Stimulated activated CD4-positive, alpha-beta T cell treated with anti-CD3 and anti-CD28 coated beads, TNF-alpha, amount 100 ng/mL, for 48 hours (primary cell): ENCODE measurements around the gene TNIP2.
"Not testable (repeated sequence)": the region's sequence is repeated elsewhere in the genome, so short reads cannot be mapped to it uniquely, and the experiment has no call there.

Experiments used
- DNase-seq, 3 donors: peaks; one replicate each; pipeline ENCODE4 v3.0.0-alpha.2; 2020; ENCODE audit warnings: low read depth in 3 of 3

TNIP2 gene

DNA sequence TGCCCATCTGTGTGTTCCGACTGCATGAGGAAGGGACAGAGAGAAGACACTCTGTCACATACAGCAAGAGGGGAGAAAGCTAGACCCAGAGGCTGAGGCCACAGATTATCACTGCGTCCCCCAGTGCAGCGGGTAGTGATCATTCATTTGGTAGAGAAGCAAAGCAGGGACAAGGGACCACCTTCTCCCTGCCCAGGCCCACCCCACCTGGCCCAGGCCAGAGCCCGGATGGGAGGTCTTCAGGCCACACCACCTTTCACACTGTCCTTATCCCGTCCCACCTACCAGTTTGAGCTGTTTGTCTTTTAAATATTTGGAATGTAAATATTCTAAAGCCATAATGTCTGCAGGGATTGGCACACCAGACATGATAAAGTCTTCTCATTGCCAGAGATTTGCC, 10.6 kb downstream of the TNIP2 start:
- DNase-seq: no peak

DNA sequence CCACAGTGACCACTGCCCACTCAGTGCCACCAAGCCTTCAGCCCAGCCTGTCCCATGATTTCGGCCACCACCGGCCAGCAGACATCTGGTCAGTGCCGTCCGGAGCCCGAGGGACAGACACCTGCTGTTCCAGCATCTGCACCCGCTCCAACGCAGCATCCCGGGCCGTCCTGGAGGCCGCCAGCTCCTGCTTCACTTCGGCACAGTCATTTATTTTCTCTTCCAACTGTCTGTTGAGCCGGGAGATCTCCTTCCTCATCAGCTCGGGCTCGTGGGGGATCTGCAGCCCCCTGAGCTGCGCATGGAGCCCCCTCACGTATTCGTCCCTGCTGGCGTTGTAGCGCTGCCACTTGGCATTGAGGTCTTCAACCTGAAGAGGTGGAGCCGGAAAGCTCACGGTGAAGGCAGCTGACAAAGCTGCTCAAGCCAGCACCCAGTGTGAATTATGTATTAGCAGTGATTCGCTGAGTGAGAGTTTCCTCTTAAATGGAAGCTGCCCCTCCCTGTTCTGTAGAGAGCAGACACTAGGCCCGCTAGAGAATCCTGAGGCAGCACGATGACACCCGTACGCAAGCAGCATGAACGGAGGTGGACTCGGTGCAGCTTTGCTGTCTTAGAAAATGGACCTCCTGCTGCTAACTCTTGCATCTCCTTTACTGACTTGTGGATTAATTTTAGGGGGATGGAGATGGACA, 11.4 kb downstream of the TNIP2 start:
- no peak for DNase-seq

- no peak for DNase-seq
Observed at GRCh38 chr4:2743518-2744445, 12.4 kb downstream of the TNIP2 start.

DNA sequence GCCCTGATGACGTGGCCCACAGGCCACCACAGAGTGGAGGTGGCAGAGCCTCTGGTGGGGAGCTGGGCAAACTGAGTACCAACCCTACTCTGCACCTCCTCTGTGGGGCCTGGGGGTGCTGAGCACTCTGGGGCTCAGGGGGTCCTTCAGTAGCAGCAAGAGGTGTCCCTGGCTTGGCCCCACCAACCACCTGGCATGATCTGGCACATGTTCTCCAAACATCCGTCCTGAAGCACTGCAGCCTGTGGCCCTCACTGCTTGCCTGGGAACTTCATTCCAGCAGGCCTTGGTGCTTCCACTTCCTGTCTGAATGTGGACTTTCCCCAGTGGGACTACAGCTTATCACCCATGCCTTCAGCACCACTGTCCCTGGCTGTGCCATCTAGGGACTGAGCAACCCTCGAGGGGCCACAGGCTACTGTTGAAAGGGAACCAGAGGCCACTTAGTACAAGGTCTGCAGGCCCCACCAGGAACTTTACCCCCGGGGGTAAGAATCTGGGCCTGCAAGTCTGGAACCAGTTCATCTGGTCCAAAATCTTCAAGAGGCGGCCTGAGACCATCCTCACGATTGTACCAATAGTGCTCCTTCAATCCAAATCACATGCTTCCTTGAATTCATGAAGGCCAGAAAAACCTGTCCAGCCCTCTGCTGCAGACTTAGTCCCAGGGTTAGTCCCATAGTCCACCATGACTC, 13.2 kb downstream of the TNIP2 start:
- DNase-seq: no peak

DNA sequence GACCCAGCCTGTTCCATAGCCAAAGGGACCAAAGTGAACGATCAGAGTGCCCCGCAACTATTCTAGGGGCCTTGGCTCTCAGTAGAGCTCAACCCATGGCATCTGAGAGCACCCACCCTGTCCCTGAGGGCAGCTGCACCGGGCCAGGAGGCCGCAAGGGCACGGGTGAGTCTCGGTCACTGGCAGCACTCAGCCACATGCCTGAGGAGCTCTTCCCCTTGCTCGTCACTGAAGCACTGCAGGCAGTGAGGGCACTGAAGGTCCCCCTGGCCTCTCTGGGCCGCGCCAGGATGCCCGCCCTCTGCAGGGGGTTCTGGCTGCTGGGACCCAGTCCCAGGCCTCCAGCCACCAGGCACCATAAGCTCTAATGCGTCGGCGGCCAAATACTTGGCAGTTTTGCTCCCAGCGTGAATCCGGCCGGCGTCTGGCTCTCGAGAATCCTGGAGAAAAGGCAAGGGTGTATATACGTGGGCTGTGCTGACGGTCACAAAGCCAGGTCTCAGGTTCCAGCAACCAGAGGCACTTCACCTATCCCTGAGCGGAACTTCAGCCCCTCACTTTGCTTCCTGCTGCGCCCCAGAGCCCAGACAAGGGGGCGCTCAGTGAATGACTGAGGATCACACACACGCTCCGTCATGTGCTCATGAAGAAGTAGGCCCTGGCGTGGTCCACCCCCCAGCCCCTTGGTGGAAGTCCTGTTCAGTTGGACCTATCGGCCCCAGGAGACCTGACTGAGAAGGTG, 13.9 kb downstream of the TNIP2 start:
- no peak for DNase-seq

- DNase-seq: no peak
Observed at GRCh38 chr4:2741626-2742025, 14.5 kb downstream of the TNIP2 start.

DNA sequence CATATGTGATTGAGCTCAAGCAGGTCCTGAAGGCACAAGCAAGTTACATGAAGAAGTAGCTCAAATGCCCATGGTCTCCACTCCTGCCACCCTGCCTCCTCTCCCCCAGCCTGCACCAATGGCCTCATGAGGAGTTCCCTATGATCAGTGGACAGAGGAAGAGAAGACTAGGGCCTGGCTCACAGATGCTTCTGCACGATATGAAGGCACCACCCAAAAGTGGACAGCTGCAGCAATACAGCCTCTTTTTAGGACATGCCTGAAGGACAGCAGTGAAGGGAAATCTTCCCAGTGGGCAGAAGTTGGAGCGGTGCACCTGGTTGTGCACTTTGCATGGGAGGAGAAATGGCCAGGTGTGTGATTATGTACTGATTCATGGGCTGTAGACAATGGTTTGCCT, 17.8 kb downstream of the TNIP2 start:
- DNase-seq: not testable (repeated sequence)

- DNase-seq: no peak
Observed at GRCh38 chr4:2735869-2736268, 20.3 kb downstream of the TNIP2 start.

GRCh38 chr4:2734612-2735011, 21.5 kb downstream of the TNIP2 start:
- no peak for DNase-seq

DNA sequence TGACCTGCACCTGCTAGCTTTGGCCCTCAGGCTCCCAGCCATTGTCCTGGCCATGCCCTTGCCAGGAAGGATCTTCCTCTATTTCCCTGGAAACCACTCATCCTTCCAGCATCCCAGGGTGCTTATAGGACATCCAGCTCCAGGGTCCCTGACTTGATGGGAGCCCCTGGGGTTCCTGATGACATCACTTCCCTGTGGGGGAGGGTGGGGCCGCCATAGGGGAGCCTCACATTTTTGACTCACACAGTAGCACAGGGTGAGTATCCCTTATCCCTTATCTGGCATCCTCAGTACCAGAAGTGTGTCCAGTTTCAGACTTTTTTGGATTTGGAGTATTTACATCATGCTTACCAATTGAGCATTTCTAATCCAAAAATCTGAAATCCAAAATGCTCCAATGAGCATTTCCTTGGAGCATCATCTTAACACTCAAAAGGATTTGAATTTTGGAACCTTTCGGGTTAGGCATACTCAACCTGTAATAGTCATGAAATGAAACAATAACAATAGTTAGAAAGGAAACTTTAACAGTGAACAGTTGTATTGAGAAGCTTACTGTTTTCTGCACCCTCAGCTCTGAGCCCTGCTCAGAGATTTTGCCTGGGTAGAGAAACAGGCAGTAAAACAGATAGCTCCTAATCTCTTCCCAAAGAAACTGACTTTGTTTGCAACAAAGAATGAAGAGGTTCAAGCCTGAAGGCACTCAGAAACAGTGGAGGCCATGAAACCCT, 22.1 kb downstream of the TNIP2 start:
- DNase-seq: no peak

DNA sequence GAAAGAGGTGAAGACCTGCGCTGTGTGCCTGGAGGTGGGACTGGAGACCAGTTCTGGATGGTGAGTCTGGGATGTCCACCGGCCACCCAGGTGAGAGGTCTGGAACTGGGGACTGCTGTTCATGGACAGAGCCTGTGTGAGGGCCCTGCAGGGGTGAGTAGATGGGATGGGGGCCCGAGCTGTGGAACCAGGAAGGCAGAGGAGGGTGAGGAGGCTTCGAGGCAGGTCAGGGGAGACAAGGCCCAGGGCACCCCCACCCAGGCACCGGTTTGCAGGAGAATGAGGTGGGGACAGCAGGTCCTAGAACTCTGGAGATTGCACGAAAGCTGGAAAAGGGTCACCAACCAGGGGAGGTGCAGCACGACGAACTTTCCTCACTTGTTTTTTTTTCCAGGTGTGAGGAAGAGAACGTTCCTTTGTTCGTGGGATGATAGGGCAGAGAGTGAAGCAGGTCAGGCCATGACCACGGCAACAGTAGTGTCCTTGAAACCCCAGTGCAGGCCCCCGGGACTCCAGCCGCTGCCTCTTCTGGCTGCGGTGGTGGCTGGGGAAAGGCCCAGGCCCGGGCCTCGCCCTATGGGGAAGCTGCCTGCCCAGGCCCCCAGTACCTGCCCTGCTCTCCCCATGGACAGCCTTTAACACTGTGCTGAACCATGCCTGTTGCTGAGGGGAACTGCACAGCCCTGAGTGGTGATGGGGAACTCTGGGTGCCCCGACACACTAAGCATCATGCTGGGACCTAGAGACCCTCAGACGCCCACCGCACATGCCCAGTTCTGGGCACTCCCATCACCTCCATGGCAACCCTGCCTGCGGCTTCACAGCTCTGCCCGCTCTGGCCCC, 22.9 kb downstream of the TNIP2 start:
- no peak for DNase-seq

GRCh38 chr4:2732526-2732925, 23.6 kb downstream of the TNIP2 start:
- DNase-seq: no peak

DNA sequence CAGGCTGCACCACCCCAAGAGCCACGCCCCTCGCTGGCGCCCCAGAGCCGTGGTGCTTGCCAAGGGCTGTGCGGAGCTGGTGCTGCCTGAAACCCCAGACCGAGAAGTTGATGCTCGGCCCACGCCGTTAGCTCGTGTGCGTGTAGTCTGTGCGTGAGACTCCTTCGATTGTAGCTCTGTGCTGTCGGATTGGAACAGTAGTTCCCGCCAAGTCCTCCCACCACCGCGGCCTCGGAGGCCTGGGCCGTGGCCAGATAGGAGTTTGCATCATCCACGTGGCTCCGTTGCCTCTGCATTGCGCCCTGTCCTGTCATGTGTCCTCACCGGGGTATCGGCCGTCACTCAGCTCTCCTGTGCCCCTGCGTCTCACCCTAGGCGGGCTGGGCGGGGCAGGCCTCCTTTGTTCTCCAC, 24.2 kb downstream of the TNIP2 start:
- no peak for DNase-seq

DNA sequence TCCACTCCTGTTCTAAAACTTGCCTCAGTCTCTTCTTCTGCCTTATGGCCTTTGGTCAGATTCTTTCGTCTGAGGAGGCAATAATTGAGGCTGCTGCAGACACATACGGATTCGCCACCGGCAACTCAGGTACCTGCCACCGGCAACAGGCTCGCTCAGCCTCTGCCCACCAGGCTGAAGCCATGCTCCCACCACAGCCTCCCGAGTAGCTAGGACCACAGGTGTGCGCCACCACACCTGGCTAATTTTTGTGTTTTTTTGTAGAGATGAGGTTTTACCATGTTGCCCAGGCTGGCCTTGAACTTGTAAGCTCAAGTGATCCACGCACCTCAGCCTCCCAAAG, 26.6 kb downstream of the TNIP2 start:
- no peak for DNase-seq

DNA sequence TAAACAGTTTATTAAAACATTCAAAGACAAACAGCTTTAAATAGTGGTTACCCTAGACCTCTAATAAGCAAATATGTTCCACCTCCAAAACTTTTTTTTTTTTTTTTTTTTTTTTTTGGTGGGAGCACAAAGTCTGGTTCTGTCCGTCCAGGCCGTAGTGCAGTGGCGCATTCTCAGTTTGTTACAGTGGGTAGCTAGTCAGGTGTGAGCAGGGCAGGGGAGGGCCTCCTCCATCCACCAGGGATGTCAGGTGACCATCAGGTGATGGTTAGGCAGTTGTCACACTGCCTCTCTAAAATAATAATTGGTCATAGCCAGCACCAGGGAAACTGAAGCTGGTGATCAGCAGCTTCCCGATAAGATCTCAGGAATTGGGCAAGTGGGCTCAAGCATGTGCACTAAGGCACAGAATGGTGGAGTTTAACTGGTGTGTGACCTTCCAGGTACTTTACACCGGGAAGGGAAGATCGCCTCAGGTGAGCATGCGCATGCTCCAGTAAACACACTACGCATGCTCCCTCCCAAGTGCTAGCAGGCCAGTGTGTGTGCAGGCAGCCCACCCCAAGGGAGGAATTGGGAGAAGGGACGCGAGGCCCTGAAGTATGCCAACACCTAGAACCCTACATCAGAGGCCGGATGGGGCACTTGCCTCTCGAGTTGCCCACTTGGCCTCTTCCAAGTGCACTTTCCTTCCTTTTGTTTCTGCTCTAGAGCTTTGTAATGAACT, 27.2 kb downstream of the TNIP2 start:
- no peak for DNase-seq

DNA sequence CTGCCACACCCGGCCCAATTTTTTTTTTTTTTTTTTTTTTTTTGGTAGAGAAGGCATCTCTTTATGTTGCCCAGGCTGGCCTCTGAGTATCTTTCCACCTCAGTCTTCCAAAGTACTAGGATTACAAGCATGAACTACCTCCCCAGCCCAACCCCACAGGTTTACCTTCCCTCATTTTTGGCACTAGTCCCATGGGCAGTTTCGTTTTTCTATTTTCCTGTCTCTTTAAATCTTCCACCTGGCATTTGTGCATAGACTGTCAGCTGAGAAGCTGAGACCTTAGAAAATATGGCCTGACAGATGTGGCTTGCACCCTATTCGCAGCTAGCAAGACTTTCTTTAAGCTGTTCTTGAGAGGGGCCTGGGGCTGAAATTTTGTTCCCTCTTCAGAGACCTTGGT, 27.9 kb downstream of the TNIP2 start:
- no peak for DNase-seq

GRCh38 chr4:2726881-2727280, 29.3 kb downstream of the TNIP2 start:
- DNase-seq: not testable (repeated sequence)

- no peak for DNase-seq
Observed at GRCh38 chr4:2725380-2725779, 30.8 kb downstream of the TNIP2 start.

GRCh38 chr4:2723751-2724150, 32.4 kb downstream of the TNIP2 start:
- DNase-seq: no peak

DNA sequence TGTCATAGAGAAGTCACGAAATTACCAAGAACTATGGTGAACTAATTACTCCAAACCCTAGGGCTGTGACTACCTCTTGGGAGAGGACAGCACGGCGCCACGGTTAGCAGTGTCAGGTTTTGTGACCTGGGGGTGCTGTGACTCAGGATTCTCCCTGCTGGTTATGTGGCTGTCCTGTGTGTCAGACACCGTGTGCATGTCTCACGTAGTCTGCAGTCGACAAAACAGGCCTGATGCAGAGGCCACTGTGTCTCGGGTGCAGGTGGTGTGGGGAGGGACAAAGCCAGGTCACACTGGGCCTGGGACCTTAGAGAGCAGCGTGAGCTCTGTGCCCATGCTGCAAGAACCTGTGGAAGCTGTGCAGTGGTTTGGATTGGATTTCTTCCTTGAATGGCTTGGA, 34.1 kb downstream of the TNIP2 start:
- no peak for DNase-seq
